SK-N-SH (cell line): ENCODE results near the gene FAM120B.

Experiments
- EP300 ChIP-seq, 2 experiments: IDR thresholded peaks; 2 replicates each; pipeline versions ENCODE4 v1.4.0 to v1.6.1; 2012; ENCODE audit warnings: borderline replicate concordance in 1 of 2, low read depth in 1 of 2, low read length in 1 of 2
- EZH2phosphoT487 ChIP-seq: fragments of 200-600 bp; sonication (generic); IDR thresholded peaks from 2 replicates; pipeline ENCODE4 v1.6.1; 2017; ENCODE audit warnings: low read depth, mixed run types, mild to moderate bottlenecking, antibody characterized with exemption, moderate library complexity, borderline replicate concordance
- GABPA ChIP-seq: IDR thresholded peaks from 2 replicates; pipeline ENCODE4 v1.4.0; 2012; ENCODE audit warnings: low read depth, mild to moderate bottlenecking
- POLR2AphosphoS5 ChIP-seq: IDR thresholded peaks from 2 replicates; pipeline ENCODE4 v1.6.1; 2012; ENCODE audit warnings: low read depth, low read length
- SIN3A ChIP-seq: IDR thresholded peaks from 2 replicates; pipeline ENCODE4 v1.6.1; 2012; ENCODE audit warnings: low read depth, mild to moderate bottlenecking, low read length, moderate library complexity, borderline replicate concordance
- YY1 ChIP-seq: IDR thresholded peaks from 2 replicates; pipeline ENCODE4 v1.4.0; 2012; ENCODE audit warnings: low read depth, mild to moderate bottlenecking
- TF ChIP-seq, protein P1 (sequence below): fragments of 200-600 bp; sonication (generic); IDR thresholded peaks from 2 replicates; pipeline ENCODE4 v1.6.1; 2017; ENCODE audit warnings: antibody characterized with exemption, mild to moderate bottlenecking, moderate library complexity
- TF ChIP-seq, protein P2 (sequence below): IDR thresholded peaks from 2 replicates; pipeline ENCODE4 v1.4.0; 2012; ENCODE audit warnings: low read depth
- TF ChIP-seq, protein P3 (sequence below): fragments of 150-350 bp; IDR thresholded peaks from 2 replicates; pipeline ENCODE4 v1.6.1; 2017; ENCODE audit warnings: antibody characterized with exemption, low read length, low read depth, borderline replicate concordance

DNA sequence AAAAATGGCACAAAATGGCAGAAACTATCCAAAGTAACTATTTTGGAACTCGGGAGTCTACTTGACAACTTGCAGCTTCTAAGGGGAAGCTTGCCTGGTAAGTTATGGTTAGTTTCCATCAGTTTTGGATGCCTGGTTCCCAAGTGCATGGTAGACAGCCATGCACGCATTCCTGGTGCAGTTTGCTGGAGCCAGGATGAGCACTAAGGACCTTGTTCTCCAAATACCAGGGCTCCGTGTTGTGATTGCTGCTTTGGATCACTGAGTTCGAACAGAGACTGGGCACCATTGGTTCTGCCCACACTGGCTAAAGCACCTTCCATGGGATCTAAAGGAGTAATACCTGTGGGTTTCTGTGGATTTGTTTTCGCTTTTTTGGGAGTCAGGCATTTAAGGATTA is 103.7 kb downstream of the FAM120B start:
- TF ChIP-seq, protein P1, sequence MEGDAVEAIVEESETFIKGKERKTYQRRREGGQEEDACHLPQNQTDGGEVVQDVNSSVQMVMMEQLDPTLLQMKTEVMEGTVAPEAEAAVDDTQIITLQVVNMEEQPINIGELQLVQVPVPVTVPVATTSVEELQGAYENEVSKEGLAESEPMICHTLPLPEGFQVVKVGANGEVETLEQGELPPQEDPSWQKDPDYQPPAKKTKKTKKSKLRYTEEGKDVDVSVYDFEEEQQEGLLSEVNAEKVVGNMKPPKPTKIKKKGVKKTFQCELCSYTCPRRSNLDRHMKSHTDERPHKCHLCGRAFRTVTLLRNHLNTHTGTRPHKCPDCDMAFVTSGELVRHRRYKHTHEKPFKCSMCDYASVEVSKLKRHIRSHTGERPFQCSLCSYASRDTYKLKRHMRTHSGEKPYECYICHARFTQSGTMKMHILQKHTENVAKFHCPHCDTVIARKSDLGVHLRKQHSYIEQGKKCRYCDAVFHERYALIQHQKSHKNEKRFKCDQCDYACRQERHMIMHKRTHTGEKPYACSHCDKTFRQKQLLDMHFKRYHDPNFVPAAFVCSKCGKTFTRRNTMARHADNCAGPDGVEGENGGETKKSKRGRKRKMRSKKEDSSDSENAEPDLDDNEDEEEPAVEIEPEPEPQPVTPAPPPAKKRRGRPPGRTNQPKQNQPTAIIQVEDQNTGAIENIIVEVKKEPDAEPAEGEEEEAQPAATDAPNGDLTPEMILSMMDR, result no peak
- TF ChIP-seq POLR2AphosphoS5 (no peak), SIN3A (no peak), EP300 (IDR thresholded peaks at IDR 0.05; ENCODE audit: borderline replicate concordance in 1 of 2, low read depth in 1 of 2, low read length in 1 of 2) (no peak), YY1 (no peak), EZH2phosphoT487 (no peak), GABPA (no peak)
- TF ChIP-seq, protein P2, sequence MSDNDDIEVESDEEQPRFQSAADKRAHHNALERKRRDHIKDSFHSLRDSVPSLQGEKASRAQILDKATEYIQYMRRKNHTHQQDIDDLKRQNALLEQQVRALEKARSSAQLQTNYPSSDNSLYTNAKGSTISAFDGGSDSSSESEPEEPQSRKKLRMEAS, result no peak
- TF ChIP-seq, protein P3, sequence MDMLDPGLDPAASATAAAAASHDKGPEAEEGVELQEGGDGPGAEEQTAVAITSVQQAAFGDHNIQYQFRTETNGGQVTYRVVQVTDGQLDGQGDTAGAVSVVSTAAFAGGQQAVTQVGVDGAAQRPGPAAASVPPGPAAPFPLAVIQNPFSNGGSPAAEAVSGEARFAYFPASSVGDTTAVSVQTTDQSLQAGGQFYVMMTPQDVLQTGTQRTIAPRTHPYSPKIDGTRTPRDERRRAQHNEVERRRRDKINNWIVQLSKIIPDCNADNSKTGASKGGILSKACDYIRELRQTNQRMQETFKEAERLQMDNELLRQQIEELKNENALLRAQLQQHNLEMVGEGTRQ, result no peak
